HepG2 (cell line): ENCODE data around the gene EWSR1. TPM values are rescaled to one million over a fixed set of nuclear protein-coding genes. Genes with fewer than 3 reads are reported as not detected.

Experiments used
- DNMT1 ChIP-seq: sonication (generic); formaldehyde crosslinking; IDR thresholded peaks from 2 replicates; pipeline ENCODE4 v1.5.1; 2020; ENCODE audit warnings: mild to moderate bottlenecking, missing genetic modification reagents
- MIXL1 ChIP-seq: IDR thresholded peaks from 2 replicates; pipeline ENCODE4 v1.6.1; 2016
- PHF21A ChIP-seq: sonication (generic); formaldehyde crosslinking; IDR thresholded peaks from 2 replicates; pipeline ENCODE4 v1.5.0; 2020; ENCODE audit warnings: mild to moderate bottlenecking, missing genetic modification reagents
- RELA ChIP-seq: sonication (generic); formaldehyde crosslinking; IDR thresholded peaks from 2 replicates; pipeline ENCODE4 v1.4.0; 2020; ENCODE audit warnings: missing genetic modification reagents
- ZNF230 ChIP-seq: sonication (generic); formaldehyde crosslinking; IDR thresholded peaks from 2 replicates; pipeline ENCODE4 v1.4.0; 2020; ENCODE audit warnings: mild to moderate bottlenecking, missing genetic modification reagents
- ZNF546 ChIP-seq: sonication (generic); formaldehyde crosslinking; conservative IDR thresholded peaks from 2 replicates; pipeline ENCODE4 v1.8.1; 2023; ENCODE audit warnings: mild to moderate bottlenecking, missing genetic modification reagents
- ZNF746 ChIP-seq: sonication (generic); formaldehyde crosslinking; IDR thresholded peaks from 2 replicates; pipeline ENCODE4 v1.8.0; 2022; ENCODE audit warnings: mild to moderate bottlenecking, missing genetic modification reagents
- ZNF747 ChIP-seq: sonication (generic); formaldehyde crosslinking; IDR thresholded peaks from 2 replicates; pipeline ENCODE4 v1.8.1; 2023; ENCODE audit warnings: missing genetic modification reagents, mild to moderate bottlenecking, borderline replicate concordance
- polyA plus RNA-seq, 8 experiments: library from polyadenylated mRNA; depleted of rRNA in 3 of 8; stranded (reverse) in 7 of 8; unstranded in 1 of 8; fragments of >200 nt; fragmentation: Illumina TruSeq in 4 of 8; extraction: Trizol in 4 of 8; gene quantifications; 2 replicates each; pipeline versions ENCODE4 v1.2.1 to v1.2.3, GENCODE V29; 2011 to 2016; ENCODE audit warnings: low read depth in 4 of 8, missing spikeins in 1 of 8, mixed read lengths in 1 of 8; ENCODE audit not compliant: insufficient read depth in 1 of 8
- total RNA-seq, 5 experiments: library from RNA; depleted of rRNA; stranded (reverse); fragments of >200 nt; fragmentation: Illumina TruSeq; extraction: Trizol; gene quantifications; 2 replicates each; pipeline ENCODE4 v1.2.3, GENCODE V29; 2016; ENCODE audit warnings: low read depth in 1 of 5
- TF ChIP-seq, protein P1 (sequence below): sonication (generic); formaldehyde crosslinking; IDR thresholded peaks from 2 replicates; pipeline ENCODE4 v1.4.0; 2020; ENCODE audit warnings: missing genetic modification reagents
- TF ChIP-seq, protein P2 (sequence below): sonication (generic); formaldehyde crosslinking; IDR thresholded peaks from 2 replicates; pipeline ENCODE4 v1.4.0; 2020; ENCODE audit warnings: missing genetic modification reagents, borderline replicate concordance

EWSR1 gene
- total and polyA plus RNA-seq, 2 of the 13 experiments (the other 11 are each of a cell fraction or from before 2014, with no cell fraction given) = 211 to 326 TPM

DNA sequence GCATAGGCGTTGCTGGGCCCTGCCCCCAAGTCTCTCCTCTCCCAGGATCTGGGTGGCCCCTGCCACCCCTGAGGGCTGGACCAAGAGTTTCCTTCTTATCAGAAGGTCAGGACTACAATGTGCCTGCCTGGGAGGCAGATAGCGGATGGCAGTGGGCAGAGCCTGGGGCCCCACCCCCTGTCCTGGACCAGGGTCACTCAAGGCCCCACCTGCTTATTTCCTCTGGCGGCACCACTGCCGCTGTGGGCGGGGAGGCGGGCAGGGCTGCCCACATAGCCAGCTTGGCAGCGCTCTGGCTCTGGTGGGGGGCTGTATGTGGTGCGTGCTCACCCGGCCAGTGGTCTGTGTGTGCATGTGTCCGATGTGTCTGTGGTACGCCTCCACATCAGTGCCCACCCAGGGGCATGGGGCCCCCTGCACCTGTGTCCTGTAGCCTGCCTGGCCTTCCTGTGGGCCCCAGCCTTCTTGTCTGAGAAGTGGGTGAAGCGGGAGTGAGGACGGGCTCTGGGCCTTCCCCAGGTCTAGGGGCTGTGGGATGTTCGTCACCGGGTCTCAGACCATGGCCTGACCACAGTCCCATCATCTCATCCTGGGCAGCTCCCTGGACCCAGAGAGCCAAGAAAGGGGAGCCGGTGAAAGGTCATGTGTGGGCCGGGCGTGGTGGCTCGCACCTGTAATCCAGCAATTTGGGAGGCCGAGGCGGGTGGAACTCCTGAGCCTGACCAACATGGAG is 41.4 kb downstream of the EWSR1 start (continued):
- TF ChIP-seq, protein P1, sequence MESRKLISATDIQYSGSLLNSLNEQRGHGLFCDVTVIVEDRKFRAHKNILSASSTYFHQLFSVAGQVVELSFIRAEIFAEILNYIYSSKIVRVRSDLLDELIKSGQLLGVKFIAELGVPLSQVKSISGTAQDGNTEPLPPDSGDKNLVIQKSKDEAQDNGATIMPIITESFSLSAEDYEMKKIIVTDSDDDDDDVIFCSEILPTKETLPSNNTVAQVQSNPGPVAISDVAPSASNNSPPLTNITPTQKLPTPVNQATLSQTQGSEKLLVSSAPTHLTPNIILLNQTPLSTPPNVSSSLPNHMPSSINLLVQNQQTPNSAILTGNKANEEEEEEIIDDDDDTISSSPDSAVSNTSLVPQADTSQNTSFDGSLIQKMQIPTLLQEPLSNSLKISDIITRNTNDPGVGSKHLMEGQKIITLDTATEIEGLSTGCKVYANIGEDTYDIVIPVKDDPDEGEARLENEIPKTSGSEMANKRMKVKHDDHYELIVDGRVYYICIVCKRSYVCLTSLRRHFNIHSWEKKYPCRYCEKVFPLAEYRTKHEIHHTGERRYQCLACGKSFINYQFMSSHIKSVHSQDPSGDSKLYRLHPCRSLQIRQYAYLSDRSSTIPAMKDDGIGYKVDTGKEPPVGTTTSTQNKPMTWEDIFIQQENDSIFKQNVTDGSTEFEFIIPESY (CRISPR knock-in tag) = 0 out of 2 replicates have a peak, but pooled peaks have one; percentile 17
- TF ChIP-seq ZNF747 (no peak), DNMT1 (CRISPR knock-in tag) (no peak), MIXL1 (CRISPR knock-in tag) (no peak), RELA (no peak), PHF21A (CRISPR knock-in tag) (peak; percentile 23; the same call in 1 of the 2 replicates), ZNF546 (CRISPR knock-in tag) (no peak), ZNF230 (no peak), ZNF746 (no peak)
- TF ChIP-seq, protein P2, sequence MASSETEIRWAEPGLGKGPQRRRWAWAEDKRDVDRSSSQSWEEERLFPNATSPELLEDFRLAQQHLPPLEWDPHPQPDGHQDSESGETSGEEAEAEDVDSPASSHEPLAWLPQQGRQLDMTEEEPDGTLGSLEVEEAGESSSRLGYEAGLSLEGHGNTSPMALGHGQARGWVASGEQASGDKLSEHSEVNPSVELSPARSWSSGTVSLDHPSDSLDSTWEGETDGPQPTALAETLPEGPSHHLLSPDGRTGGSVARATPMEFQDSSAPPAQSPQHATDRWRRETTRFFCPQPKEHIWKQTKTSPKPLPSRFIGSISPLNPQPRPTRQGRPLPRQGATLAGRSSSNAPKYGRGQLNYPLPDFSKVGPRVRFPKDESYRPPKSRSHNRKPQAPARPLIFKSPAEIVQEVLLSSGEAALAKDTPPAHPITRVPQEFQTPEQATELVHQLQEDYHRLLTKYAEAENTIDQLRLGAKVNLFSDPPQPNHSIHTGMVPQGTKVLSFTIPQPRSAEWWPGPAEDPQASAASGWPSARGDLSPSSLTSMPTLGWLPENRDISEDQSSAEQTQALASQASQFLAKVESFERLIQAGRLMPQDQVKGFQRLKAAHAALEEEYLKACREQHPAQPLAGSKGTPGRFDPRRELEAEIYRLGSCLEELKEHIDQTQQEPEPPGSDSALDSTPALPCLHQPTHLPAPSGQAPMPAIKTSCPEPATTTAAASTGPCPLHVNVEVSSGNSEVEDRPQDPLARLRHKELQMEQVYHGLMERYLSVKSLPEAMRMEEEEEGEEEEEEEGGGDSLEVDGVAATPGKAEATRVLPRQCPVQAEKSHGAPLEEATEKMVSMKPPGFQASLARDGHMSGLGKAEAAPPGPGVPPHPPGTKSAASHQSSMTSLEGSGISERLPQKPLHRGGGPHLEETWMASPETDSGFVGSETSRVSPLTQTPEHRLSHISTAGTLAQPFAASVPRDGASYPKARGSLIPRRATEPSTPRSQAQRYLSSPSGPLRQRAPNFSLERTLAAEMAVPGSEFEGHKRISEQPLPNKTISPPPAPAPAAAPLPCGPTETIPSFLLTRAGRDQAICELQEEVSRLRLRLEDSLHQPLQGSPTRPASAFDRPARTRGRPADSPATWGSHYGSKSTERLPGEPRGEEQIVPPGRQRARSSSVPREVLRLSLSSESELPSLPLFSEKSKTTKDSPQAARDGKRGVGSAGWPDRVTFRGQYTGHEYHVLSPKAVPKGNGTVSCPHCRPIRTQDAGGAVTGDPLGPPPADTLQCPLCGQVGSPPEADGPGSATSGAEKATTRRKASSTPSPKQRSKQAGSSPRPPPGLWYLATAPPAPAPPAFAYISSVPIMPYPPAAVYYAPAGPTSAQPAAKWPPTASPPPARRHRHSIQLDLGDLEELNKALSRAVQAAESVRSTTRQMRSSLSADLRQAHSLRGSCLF (CRISPR knock-in tag) = no peak
